Kidney (tissue), 14 donors: ENCODE results near the gene DMBX1. TPM values are rescaled to one million over a fixed set of nuclear protein-coding genes. Genes with fewer than 3 reads are reported as not detected.

Experiments
- DNase-seq, 5 donors: peaks; one replicate each; pipeline ENCODE4 v3.0.0-alpha.2; 2013 to 2020
- FAIRE-seq: peaks from 2 replicates; lab custom pipeline; 2012; peaks lifted over from hg19 to GRCh38; lab: Jason Lieb, UNC
- H3K27ac ChIP-seq, 2 donors: one replicate each; pipeline ENCODE4 v1.7.0; 2013; ENCODE audit warnings: low read depth in 2 of 2, low read length in 2 of 2, inconsistent platforms in 1 of 2
- H3K27me3 ChIP-seq: one replicate; pipeline ENCODE4 v1.7.1; 2013; ENCODE audit warnings: low read length, inconsistent platforms; ENCODE audit not compliant: control insufficient read depth, insufficient read depth
- H3K36me3 ChIP-seq, 3 donors: one replicate each; pipeline versions ENCODE4 v1.7.0 to v1.7.1; 2013; ENCODE audit warnings: low read length in 3 of 3, control low read depth in 1 of 3, inconsistent platforms in 1 of 3; ENCODE audit not compliant: insufficient read depth in 3 of 3, control insufficient read depth in 2 of 3
- H3K4me1 ChIP-seq, 3 donors: one replicate each; pipeline versions ENCODE4 v1.7.0 to v1.7.1; 2013; ENCODE audit warnings: low read length in 3 of 3, inconsistent platforms in 1 of 3, low read depth in 1 of 3; ENCODE audit not compliant: control insufficient read depth in 2 of 3, insufficient read depth in 2 of 3
- H3K4me3 ChIP-seq, 3 donors: one replicate each; pipeline versions ENCODE4 v1.7.0 to v1.8.1; 2013; ENCODE audit warnings: low read length in 3 of 3, control low read depth in 1 of 3, inconsistent platforms in 1 of 3
- H3K9ac ChIP-seq, 3 donors: one replicate each; pipeline versions ENCODE4 v1.7.0 to v1.7.1; 2013; ENCODE audit warnings: low read length in 3 of 3, control low read depth in 1 of 3, inconsistent platforms in 1 of 3
- H3K9me3 ChIP-seq, 3 donors: one replicate each; pipeline versions ENCODE4 v1.7.0 to v1.7.1; 2013; ENCODE audit warnings: low read length in 3 of 3, control low read depth in 1 of 3, inconsistent platforms in 1 of 3; ENCODE audit not compliant: control insufficient read depth in 2 of 3, insufficient read depth in 1 of 3
- CTCF ChIP-seq: IDR thresholded peaks from 3 replicates; pipeline ENCODE4 v1.5.1; 2012; ENCODE audit warnings: mild to moderate bottlenecking, moderate library complexity, borderline replicate concordance; ENCODE audit not compliant: insufficient read depth; ENCODE audit errors: extremely low read depth
- intact Hi-C: fragments of 100-400 bp; cut with DNase I; formaldehyde crosslinking; loops from one replicate; pipeline ENCODE4 v1.11.1; 2022
- polyA plus RNA-seq: library from polyadenylated mRNA; stranded (reverse); fragments of 350-450 nt; fragmentation: Illumina TruSeq; extraction: RNeasy Lipid Tissue Mini Kit (QIAGEN cat#74804); gene quantifications from one replicate; pipeline ENCODE4 v1.2.3, GENCODE V29; 2014; ENCODE audit warnings: low read depth, low replicate concordance; ENCODE audit not compliant: insufficient read depth
- total RNA-seq: library from RNA; stranded (reverse); fragmentation: NEBNext Ultra II Directional; extraction: Animal tissue kit (Norgen Biotek cat#: 25700); gene quantifications from one replicate; pipeline ENCODE4 v1.2.1, GENCODE V29; 2021
- donor health status: control.
- donor health status: control.
- donor health status: control.
- donor health status: control.
- donor health status: control.
- donor health status: DM: yes; HTN: yes; CAD: no.
- donor health status: Normal renal cell carcinoma (clear cell type).

The DMBX1 gene
- total and polyA plus RNA-seq, 2 donors from 2014 or later: not detected

DNA sequence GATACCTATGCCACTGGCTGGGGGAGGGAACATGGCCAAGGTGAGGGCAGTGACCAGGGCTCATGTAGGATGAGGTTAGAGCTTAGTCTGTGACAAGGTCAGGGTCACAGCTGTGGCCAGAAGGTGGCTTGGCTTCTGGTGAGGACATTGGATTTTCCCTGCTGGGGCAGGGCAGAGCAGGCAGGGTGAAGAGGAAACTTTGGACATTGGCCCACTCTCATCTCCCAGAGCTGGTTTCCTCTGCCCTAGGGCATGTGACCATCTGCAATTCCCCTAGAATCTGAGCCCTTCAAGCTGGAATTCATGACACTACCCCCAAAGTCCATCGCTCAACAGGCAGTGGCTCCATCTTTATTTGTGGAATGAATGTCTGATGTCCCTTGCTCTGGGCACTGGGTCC is 5.3 kb downstream of the DMBX1 start:
- Histone ChIP-seq H3K9ac (no peak overlapping the region), H3K36me3 (no peaks in the 10 kb centered on the region), H3K27ac (no peak overlapping the region), H3K4me1 (peaks cover 0 to 4% (median 0%) of the 10 kb centered on the region in 3 donors), H3K4me3 (no peak overlapping the region), H3K27me3 (peaks cover 55% of the 10 kb centered on the region), H3K9me3 (no peaks in the 10 kb centered on the region)
- no peak for TF ChIP-seq CTCF
- FAIRE-seq (no peak), DNase-seq (peak in 1 of 5 donors; percentile 45)
- intact Hi-C loops: no loop called here

GRCh38 chr1:46495778-46496177 is 6.1 kb downstream of the DMBX1 start:
- no peak for TF ChIP-seq CTCF
- FAIRE-seq (no peak), DNase-seq (peak in 1 of 5 donors; percentile 22)
- no peaks in the 10 kb centered on the region for H3K36me3 ChIP-seq
- no peak overlapping the region for H3K4me3 ChIP-seq
- H3K9me3 ChIP-seq: no peaks in the 10 kb centered on the region
- no peaks in the 10 kb centered on the region for H3K4me1 ChIP-seq
- intact Hi-C loops: no loop called here
- H3K27ac ChIP-seq: no peak overlapping the region
- no peak overlapping the region for H3K9ac ChIP-seq
- H3K27me3 ChIP-seq: peaks cover 47% of the 10 kb centered on the region

DNA sequence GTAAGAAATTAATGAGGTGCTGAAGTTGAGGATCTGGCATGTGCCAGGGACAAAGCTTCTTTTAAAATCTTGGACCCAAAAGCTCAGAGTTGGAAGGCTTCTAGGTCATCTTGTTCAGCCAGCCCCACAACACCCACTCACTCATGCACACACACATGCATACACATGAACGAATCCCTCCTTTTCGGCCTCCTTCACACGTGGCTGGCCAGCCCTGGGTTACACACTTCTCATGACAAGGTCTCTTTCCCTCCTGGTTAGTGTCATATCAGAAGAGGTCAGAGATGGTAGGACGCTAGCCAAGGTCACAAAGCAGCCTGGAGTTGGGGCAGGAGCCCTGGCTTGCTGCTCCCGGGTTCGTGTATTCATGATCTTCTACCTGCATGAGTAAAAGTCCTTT is 6.9 kb downstream of the DMBX1 start:
- Histone ChIP-seq H3K36me3 (no peaks in the 10 kb centered on the region), H3K27ac (no peak overlapping the region), H3K4me3 (no peak overlapping the region), H3K9me3 (no peaks in the 10 kb centered on the region), H3K4me1 (no peaks in the 10 kb centered on the region), H3K27me3 (peaks cover 40% of the 10 kb centered on the region), H3K9ac (no peak overlapping the region)
- TF ChIP-seq CTCF: no peak
- FAIRE-seq: no peak
- intact Hi-C loops: no loop called here
- DNase-seq: no peak

GRCh38 chr1:46497020-46497419 is 7.4 kb downstream of the DMBX1 start:
- no peak for TF ChIP-seq CTCF
- peaks cover 39% of the 10 kb centered on the region for H3K27me3 ChIP-seq
- FAIRE-seq: no peak

More at GRCh38 chr1:46497020-46497419, 7.4 kb downstream of the DMBX1 start:
- no peaks in the 10 kb centered on the region for H3K9me3 ChIP-seq
- no peak for DNase-seq
- H3K4me1 ChIP-seq: no peaks in the 10 kb centered on the region
- no peak overlapping the region for H3K4me3 ChIP-seq
- no peak overlapping the region for H3K9ac ChIP-seq
- H3K36me3 ChIP-seq: no peaks in the 10 kb centered on the region
- H3K27ac ChIP-seq: no peak overlapping the region
- intact Hi-C loops: no loop called here
